ENCODE measurements around the gene AGAP3.

AGAP3 gene

GRCh38 chr7:151068069-151068773 lies 18.1 kb upstream of the AGAP3 start:
- no peak for TF ChIP-seq CTCF (IDR thresholded peaks at IDR 0.05; ENCODE audit: low read depth, low read length, missing control alignments)
- DNase-seq (ENCODE audit: low read depth), result peak; percentile 63
- H3K4me3 ChIP-seq (ENCODE audit: low read depth, low read length), result no peak overlapping the region
- in situ Hi-C loops (cut with HindIII; ENCODE audit: low sequenced_read_pairs), result loop anchor here (5.0 kb wide), 1 partner anchor 99 kb away; the partner anchor contains the start of gene GBX1

- H3K4me3 ChIP-seq (ENCODE audit: low read depth, low read length), result no peak overlapping the region
- no peak for TF ChIP-seq CTCF (IDR thresholded peaks at IDR 0.05; ENCODE audit: low read depth, low read length, missing control alignments)
- in situ Hi-C loops (cut with HindIII; ENCODE audit: low sequenced_read_pairs), result loop anchor here (5.0 kb wide), 1 partner anchor 97 kb away; the partner anchor contains the start of gene GBX1
- no peak for DNase-seq (ENCODE audit: low read depth)
These were observed 16.3 kb upstream of the AGAP3 start for GRCh38 chr7:151069841-151070573.

- in situ Hi-C loops (cut with HindIII; ENCODE audit: low sequenced_read_pairs), result no loop called here
- DNase-seq (ENCODE audit: low read depth), result no peak
- no peak for TF ChIP-seq CTCF (IDR thresholded peaks at IDR 0.05; ENCODE audit: low read depth, low read length, missing control alignments)
- H3K4me3 ChIP-seq (ENCODE audit: low read depth, low read length), result no peak overlapping the region
These were observed 15.7 kb upstream of the AGAP3 start for GRCh38 chr7:151070574-151070960.

GRCh38 chr7:151071032-151071866 lies 15.0 kb upstream of the AGAP3 start:
- no peak for DNase-seq (ENCODE audit: low read depth)
- in situ Hi-C loops (cut with HindIII; ENCODE audit: low sequenced_read_pairs), result no loop called here
- H3K4me3 ChIP-seq (ENCODE audit: low read depth, low read length), result no peak overlapping the region
- TF ChIP-seq CTCF (IDR thresholded peaks at IDR 0.05; ENCODE audit: low read depth, low read length, missing control alignments), result no peak

GRCh38 chr7:151073990-151074389 lies 12.3 kb upstream of the AGAP3 start:
- in situ Hi-C loops (cut with HindIII; ENCODE audit: low sequenced_read_pairs), result no loop called here
- TF ChIP-seq CTCF (IDR thresholded peaks at IDR 0.05; ENCODE audit: low read depth, low read length, missing control alignments), result no peak
- no peak for DNase-seq (ENCODE audit: low read depth)
- no peak overlapping the region for H3K4me3 ChIP-seq (ENCODE audit: low read depth, low read length)
